ENCODE data around the gene CRTC1. TPM values are rescaled to one million over a fixed set of nuclear protein-coding genes. Genes with fewer than 3 reads are reported as not detected.

The CRTC1 gene
- total RNA-seq, 4 donors from 2014 or later = 2.8 to 6.5 (median 5.6) TPM

GRCh38 chr19:18773682-18774081 lies 90.2 kb downstream of the CRTC1 start:
- DNase-seq (ENCODE audit: low spot score) = no peak

GRCh38 chr19:18774107-18774506 lies 90.6 kb downstream of the CRTC1 start:
- no peak for DNase-seq (ENCODE audit: low spot score)
- ATAC-seq (ENCODE audit: low FRiP score) = no peak
- TF ChIP-seq, protein P1, sequence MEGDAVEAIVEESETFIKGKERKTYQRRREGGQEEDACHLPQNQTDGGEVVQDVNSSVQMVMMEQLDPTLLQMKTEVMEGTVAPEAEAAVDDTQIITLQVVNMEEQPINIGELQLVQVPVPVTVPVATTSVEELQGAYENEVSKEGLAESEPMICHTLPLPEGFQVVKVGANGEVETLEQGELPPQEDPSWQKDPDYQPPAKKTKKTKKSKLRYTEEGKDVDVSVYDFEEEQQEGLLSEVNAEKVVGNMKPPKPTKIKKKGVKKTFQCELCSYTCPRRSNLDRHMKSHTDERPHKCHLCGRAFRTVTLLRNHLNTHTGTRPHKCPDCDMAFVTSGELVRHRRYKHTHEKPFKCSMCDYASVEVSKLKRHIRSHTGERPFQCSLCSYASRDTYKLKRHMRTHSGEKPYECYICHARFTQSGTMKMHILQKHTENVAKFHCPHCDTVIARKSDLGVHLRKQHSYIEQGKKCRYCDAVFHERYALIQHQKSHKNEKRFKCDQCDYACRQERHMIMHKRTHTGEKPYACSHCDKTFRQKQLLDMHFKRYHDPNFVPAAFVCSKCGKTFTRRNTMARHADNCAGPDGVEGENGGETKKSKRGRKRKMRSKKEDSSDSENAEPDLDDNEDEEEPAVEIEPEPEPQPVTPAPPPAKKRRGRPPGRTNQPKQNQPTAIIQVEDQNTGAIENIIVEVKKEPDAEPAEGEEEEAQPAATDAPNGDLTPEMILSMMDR (IDR thresholded peaks at IDR 0.05) = no peak

More at GRCh38 chr19:18773682-18774081, 90.2 kb downstream of the CRTC1 start:
- TF ChIP-seq, protein P1 (IDR thresholded peaks at IDR 0.05) = no peak
- no peak for ATAC-seq (ENCODE audit: low FRiP score)

- TF ChIP-seq, protein P1 (IDR thresholded peaks at IDR 0.05) = no peak
- DNase-seq (ENCODE audit: low spot score) = no peak
- no peak for ATAC-seq (ENCODE audit: low FRiP score)
Measured at GRCh38 chr19:18774782-18775444, 91.4 kb downstream of the CRTC1 start.

- DNase-seq (ENCODE audit: low spot score) = no peak
- TF ChIP-seq, protein P1 (IDR thresholded peaks at IDR 0.05) = no peak
- ATAC-seq (ENCODE audit: low FRiP score) = no peak
Measured at GRCh38 chr19:18775586-18776287, 92.3 kb downstream of the CRTC1 start.

- no peak for DNase-seq (ENCODE audit: low spot score)
- ATAC-seq (ENCODE audit: low FRiP score) = no peak
- TF ChIP-seq, protein P1 (IDR thresholded peaks at IDR 0.05) = no peak
Measured at GRCh38 chr19:18776288-18776594, 92.8 kb downstream of the CRTC1 start.

GRCh38 chr19:18776736-18777135 lies 93.3 kb downstream of the CRTC1 start:
- no peak for ATAC-seq (ENCODE audit: low FRiP score)
- TF ChIP-seq, protein P1 (IDR thresholded peaks at IDR 0.05) = no peak
- DNase-seq (ENCODE audit: low spot score) = no peak

Measured in omental fat pad (tissue), 4 donors.